Heart right ventricle (tissue), 16 donors: ENCODE results near the gene PHLPP1. TPM values are rescaled to one million over a fixed set of nuclear protein-coding genes. Genes with fewer than 3 reads are reported as not detected.
A peak's percentile ranks its signal among the peaks of the same experiment; 100 is the strongest.

Experiments used
- ATAC-seq, 8 donors: fragments of 200-7000 bp; cut with Tn5 transposase; one replicate each; pipeline ENCODE4 v1.9.1; 2020; ENCODE audit warnings: mild to moderate bottlenecking in 8 of 8, moderate library complexity in 8 of 8, moderate number of reproducible peaks in 1 of 8
- DNase-seq, 2 donors: peaks; one replicate each; pipeline ENCODE4 v3.0.0-alpha.2; 2020
- H3K27ac ChIP-seq, 10 donors: fragments of 200-600 bp; sonication (generic) in 2 of 10; one replicate each; pipeline versions ENCODE4 v1.5.0 to v1.8.0; 2020 to 2022; ENCODE audit warnings: mild to moderate bottlenecking in 3 of 10
- H3K27me3 ChIP-seq, 7 donors: fragments of 200-600 bp; one replicate each; pipeline ENCODE4 v1.8.0; 2021 to 2022; ENCODE audit warnings: mild to moderate bottlenecking in 2 of 7
- H3K36me3 ChIP-seq, 9 donors: fragments of 200-600 bp; sonication (generic) in 1 of 9; one replicate each; pipeline versions ENCODE4 v1.5.0 to v1.8.0; 2020 to 2022; ENCODE audit warnings: mild to moderate bottlenecking in 2 of 9
- H3K4me1 ChIP-seq, 9 donors: fragments of 200-600 bp; sonication (generic) in 1 of 9; one replicate each; pipeline versions ENCODE4 v1.5.0 to v1.8.0; 2020 to 2022; ENCODE audit warnings: mild to moderate bottlenecking in 4 of 9
- H3K4me3 ChIP-seq, 10 donors: fragments of 200-600 bp; sonication (generic) in 2 of 10; one replicate each; pipeline versions ENCODE4 v1.5.0 to v1.8.0; 2020 to 2022; ENCODE audit warnings: mild to moderate bottlenecking in 7 of 10, moderate library complexity in 2 of 10
- H3K9me3 ChIP-seq, 11 donors: fragments of 200-600 bp in 10 of 11; sonication (generic) in 2 of 11; one replicate each; pipeline versions ENCODE4 v1.5.0 to v1.8.0; 2013 to 2022; ENCODE audit warnings: mild to moderate bottlenecking in 2 of 11, control low read depth in 1 of 11, moderate library complexity in 1 of 11
- WGBS, 2 donors: extraction: QIAGEN DNeasy Blood & Tissue Kit; methylation state at CpG; one replicate each; pipeline ENCODE4 v1.1.7; 2013; ENCODE audit warnings: inconsistent platforms in 1 of 2; 5-methylcytosine and 5-hydroxymethylcytosine counted together
- intact Hi-C, 10 donors: fragments of 100-400 bp; cut with DNase I; formaldehyde crosslinking; loops; one replicate each; pipeline versions ENCODE4 v1.11.1 to v1.14.2; 2022
- polyA plus RNA-seq, 2 donors: library from polyadenylated mRNA; stranded (reverse); fragments of 200-250 nt; gene quantifications; one replicate each; pipeline ENCODE4 v1.2.3, GENCODE V29; 2013
- total RNA-seq, 10 donors: library from RNA; stranded (reverse); fragmentation: NEBNext Ultra II Directional in 3 of 10; extraction: Animal tissue kit (Norgen Biotek cat#: 25700) in 3 of 10; gene quantifications; one replicate each; pipeline versions ENCODE4 v1.2.1 to v1.2.4, GENCODE V29; 2021 to 2023
- TF ChIP-seq, protein P1 (sequence below), 9 donors: fragments of 200-600 bp; sonication (generic) in 2 of 9; IDR thresholded peaks; one replicate each; pipeline versions ENCODE4 v1.5.0 to v1.8.0; 2021 to 2022; ENCODE audit warnings: antibody characterized with exemption in 9 of 9, mild to moderate bottlenecking in 5 of 9, moderate library complexity in 1 of 9
- donor health status: Arrhythmogenic right ventricular cardiomyopathy.
- donor health status: ischemic (EF 13 %, LVEDD 7.1; RV severe dilation, severe dysfunction).
- donor health status: healthy with polysubstance abuse.
- donor health status: DM: no; HTN: yes; CAD: no.
- donor health status: DM: no; HTN: no; CAD: no.
- donor health status: ischemic (EF 25% LVEDD 6.9; RV normal size, moderate dysfunction).
- donor health status: ischemic (EF 25% LVEDD 5.7; RV mildly dilated, moderate dysfunction).
- donor health status: healthy.
- donor health status: DM: yes; HTN: yes; CAD: no.
- donor health status: Ischemic cardiomyopathy.
- donor health status: ischemic (EF 35%, LVEDD 5.7; RV mildly dilated, moderate dysfunction).
- donor health status: nonischemic (EF 11% LVEDD 7.7; RV severe dilation, severe dysfunction).
- donor health status: DM: yes; HTN: yes; CAD: no.
- donor health status: PGD.
- donor health status: ischemic (EF 29% LVEDD 5.4; RV normal size, mild dysfunction).
- donor health status: nonischemic (EF 23%, LVEDD 6.1; RV moderate dilation, normal function).

Gene PHLPP1
- total and polyA plus RNA-seq, 12 donors, result 1.8 to 10.7 (median 8.0) TPM

DNA sequence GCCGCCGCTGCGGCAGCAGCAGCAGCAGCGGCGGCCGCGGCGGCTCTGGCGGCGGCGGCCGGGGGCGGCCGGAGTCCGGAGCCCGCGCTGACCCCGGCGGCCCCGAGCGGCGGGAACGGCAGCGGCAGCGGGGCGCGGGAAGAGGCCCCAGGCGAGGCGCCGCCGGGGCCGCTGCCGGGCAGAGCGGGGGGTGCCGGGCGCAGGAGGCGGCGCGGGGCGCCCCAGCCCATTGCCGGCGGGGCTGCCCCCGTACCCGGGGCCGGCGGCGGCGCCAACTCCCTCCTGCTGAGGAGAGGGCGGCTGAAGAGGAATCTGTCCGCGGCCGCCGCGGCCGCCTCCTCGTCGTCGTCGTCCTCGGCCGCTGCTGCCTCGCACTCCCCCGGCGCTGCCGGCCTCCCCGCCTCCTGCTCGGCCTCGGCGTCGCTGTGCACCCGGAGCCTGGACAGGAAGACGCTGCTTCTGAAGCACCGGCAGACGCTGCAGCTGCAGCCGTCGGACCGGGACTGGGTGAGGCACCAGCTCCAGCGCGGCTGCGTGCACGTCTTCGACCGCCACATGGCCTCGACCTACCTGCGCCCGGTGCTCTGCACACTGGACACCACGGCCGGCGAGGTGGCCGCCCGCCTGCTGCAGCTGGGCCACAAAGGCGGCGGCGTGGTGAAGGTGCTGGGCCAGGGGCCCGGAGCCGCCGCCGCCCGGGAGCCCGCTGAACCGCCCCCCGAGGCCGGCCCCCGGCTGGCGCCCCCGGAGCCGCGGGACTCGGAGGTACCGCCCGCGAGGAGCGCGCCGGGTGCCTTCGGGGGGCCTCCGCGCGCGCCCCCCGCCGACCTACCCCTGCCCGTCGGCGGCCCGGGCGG is 646 bp downstream of the PHLPP1 start:
- Histone ChIP-seq H3K4me1 (peaks cover 3 to 44% (median 27%) of the 10 kb centered on the region in 9 donors), H3K4me3 (peak overlapping the region; percentile 75 to 83 (median 78)), H3K9me3 (no peaks in the 10 kb centered on the region), H3K36me3 (no peaks in the 10 kb centered on the region), H3K27ac (peak overlapping the region; percentile 89 to 96 (median 91)), H3K27me3 (no peaks in the 10 kb centered on the region)
- ATAC-seq (no peak), DNase-seq (peak; percentile 29 to 65)
- intact Hi-C loops, result loop anchor here (1.0 to 10.0 kb wide), 19 partner anchors 81 to 709 kb away; partner anchors contain the start of genes VPS4B (in 2 of the 10), KDSR (in 1 of the 10) and ZCCHC2 (in 1 of the 10)
- TF ChIP-seq, protein P1, sequence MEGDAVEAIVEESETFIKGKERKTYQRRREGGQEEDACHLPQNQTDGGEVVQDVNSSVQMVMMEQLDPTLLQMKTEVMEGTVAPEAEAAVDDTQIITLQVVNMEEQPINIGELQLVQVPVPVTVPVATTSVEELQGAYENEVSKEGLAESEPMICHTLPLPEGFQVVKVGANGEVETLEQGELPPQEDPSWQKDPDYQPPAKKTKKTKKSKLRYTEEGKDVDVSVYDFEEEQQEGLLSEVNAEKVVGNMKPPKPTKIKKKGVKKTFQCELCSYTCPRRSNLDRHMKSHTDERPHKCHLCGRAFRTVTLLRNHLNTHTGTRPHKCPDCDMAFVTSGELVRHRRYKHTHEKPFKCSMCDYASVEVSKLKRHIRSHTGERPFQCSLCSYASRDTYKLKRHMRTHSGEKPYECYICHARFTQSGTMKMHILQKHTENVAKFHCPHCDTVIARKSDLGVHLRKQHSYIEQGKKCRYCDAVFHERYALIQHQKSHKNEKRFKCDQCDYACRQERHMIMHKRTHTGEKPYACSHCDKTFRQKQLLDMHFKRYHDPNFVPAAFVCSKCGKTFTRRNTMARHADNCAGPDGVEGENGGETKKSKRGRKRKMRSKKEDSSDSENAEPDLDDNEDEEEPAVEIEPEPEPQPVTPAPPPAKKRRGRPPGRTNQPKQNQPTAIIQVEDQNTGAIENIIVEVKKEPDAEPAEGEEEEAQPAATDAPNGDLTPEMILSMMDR (IDR thresholded peaks at IDR 0.05), result no peak
- 0% methylated on average over 56 to 117 of the region's 127 CpGs for WGBS, 2 donors

DNA sequence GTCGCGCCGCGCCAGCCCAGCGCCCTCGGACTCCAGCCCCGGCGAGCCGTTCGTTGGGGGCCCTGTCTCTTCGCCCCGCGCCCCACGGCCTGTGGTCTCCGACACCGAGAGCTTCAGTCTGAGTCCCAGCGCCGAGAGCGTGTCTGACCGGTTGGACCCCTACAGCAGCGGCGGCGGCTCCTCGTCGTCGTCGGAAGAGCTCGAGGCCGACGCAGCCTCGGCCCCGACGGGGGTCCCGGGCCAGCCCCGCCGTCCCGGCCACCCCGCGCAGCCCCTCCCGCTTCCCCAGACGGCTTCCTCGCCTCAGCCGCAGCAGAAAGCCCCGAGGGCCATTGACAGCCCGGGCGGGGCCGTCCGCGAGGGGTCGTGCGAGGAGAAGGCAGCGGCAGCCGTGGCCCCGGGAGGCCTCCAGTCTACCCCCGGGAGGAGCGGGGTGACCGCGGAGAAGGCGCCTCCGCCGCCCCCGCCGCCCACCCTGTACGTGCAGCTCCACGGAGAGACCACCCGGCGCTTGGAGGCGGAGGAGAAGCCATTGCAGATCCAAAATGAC is 1.4 kb downstream of the PHLPP1 start:
- H3K9me3 ChIP-seq, result no peaks in the 10 kb centered on the region
- peaks cover 3 to 51% (median 31%) of the 10 kb centered on the region in 9 donors for H3K4me1 ChIP-seq
- no peaks in the 10 kb centered on the region for H3K36me3 ChIP-seq
- peak overlapping the region; percentile 35 to 94 (median 90) for H3K27ac ChIP-seq
- H3K4me3 ChIP-seq, result peak overlapping the region; percentile 75 to 83 (median 78)
- 0% methylated on average over 66 to 68 of the region's 68 CpGs for WGBS, 2 donors
- peak; percentile 45 to 64 for DNase-seq
- no peak for ATAC-seq
- no peaks in the 10 kb centered on the region for H3K27me3 ChIP-seq
- TF ChIP-seq, protein P1 (IDR thresholded peaks at IDR 0.05), result peak in 5 of 9 donors; percentile 29 to 58 (median 47)
- intact Hi-C loops, result loop anchor here (2.0 to 10.0 kb wide), 17 partner anchors 81 to 708 kb away; partner anchors contain the start of genes VPS4B (in 2 of the 10), KDSR (in 1 of the 10) and ZCCHC2 (in 1 of the 10)

DNA sequence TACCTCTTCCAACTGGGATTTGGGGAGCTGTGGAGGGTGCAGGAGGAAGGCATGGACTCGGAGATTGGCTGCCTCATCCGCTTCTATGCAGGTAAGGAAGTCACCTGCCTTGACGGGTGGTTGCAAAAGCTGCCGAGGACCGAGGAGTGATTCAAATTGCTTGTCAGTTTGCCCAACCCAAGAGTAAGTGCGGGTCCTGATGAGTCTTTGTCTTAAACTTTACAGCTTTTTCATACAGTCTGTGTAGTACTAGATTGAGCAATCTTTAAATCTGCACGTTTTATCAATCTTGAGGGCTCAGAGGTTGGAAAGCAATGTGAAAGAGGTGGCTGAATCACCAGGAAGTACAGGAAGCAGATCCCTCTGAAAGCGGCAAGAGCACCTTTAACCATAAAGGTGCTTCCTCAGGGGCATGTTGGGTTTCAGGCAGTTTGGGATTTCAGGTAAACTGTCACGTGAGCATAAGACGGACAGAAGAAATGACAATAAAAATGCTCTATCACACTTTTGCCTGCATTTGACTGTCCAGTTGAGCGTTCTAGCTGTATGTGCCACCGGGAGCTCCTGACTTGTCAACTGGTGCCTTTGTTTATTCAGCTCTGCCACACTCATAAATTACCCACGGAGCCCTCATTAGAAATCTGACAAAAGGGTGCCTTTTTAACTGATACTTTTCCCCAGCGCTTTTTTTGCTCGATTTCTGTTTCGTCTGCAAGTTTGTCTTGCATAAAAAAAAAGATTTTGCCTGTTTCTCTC is 2.0 kb downstream of the PHLPP1 start:
- Histone ChIP-seq H3K4me3 (peak overlapping the region; percentile 75 to 83 (median 78)), H3K36me3 (no peaks in the 10 kb centered on the region), H3K9me3 (no peaks in the 10 kb centered on the region), H3K4me1 (peaks cover 3 to 57% (median 37%) of the 10 kb centered on the region in 9 donors), H3K27me3 (no peaks in the 10 kb centered on the region), H3K27ac (peak overlapping the region in 9 of 10 donors; percentile 35 to 94 (median 89))
- intact Hi-C loops, result loop anchor here (2.0 to 10.0 kb wide), 17 partner anchors 80 to 707 kb away; partner anchors contain the start of genes VPS4B (in 2 of the 10), KDSR (in 1 of the 10) and ZCCHC2 (in 1 of the 10)
- ATAC-seq (no peak), DNase-seq (peak in 1 of 2 donors; percentile 9)
- 2 to 3% methylated on average over 16 of the region's 16 CpGs for WGBS, 2 donors
- TF ChIP-seq, protein P1 (IDR thresholded peaks at IDR 0.05), result no peak
